B cell (primary cell): ENCODE results near the gene PHF21B.

Source experiments
- CTCF ChIP-seq: fragments of 200-600 bp; IDR thresholded peaks from one replicate; pipeline ENCODE4 v1.8.0; 2022; ENCODE audit warnings: antibody characterized with exemption, mild to moderate bottlenecking
- EZH2 ChIP-seq: IDR thresholded peaks from 2 replicates; pipeline ENCODE4 v1.6.1; 2012; ENCODE audit warnings: borderline replicate concordance, low read depth, mild to moderate bottlenecking, moderate library complexity, low read length; ENCODE audit not compliant: insufficient read depth, poor library complexity, severe bottlenecking

- no peak for TF ChIP-seq EZH2
- TF ChIP-seq CTCF = no peak
Observed at GRCh38 chr22:45039133-45039532, 29.3 kb upstream of the PHF21B start.
